Neural crest cell (in vitro differentiated cells): ENCODE data around the gene GAK. TPM values are rescaled to one million over a fixed set of nuclear protein-coding genes. Genes with fewer than 3 reads are reported as not detected.

Experiments used
- DNase-seq: peaks from one replicate; pipeline ENCODE4 v3.0.0; 2021; ENCODE audit warnings: low read depth, mixed read lengths, low spot score
- H3K27ac Mint-ChIP-seq: one replicate; pipeline ENCODE4 v1.8.0; 2021; ENCODE audit warnings: mild to moderate bottlenecking, mixed read lengths; ENCODE audit not compliant: unreplicated experiment
- H3K27me3 Mint-ChIP-seq: 2 replicates; pipeline ENCODE4 v1.8.0; 2021; ENCODE audit warnings: low read depth, mild to moderate bottlenecking, mixed read lengths
- H3K36me3 Mint-ChIP-seq: 2 replicates; pipeline ENCODE4 v1.8.0; 2021; ENCODE audit warnings: low read depth, mild to moderate bottlenecking, mixed read lengths
- H3K4me1 Mint-ChIP-seq: 2 replicates; pipeline ENCODE4 v1.8.0; 2021; ENCODE audit warnings: mixed read lengths
- H3K4me3 Mint-ChIP-seq: one replicate; pipeline ENCODE4 v1.8.0; 2021; ENCODE audit warnings: mild to moderate bottlenecking, mixed read lengths
- H3K9me3 Mint-ChIP-seq: 2 replicates; pipeline ENCODE4 v1.8.0; 2021; ENCODE audit warnings: mixed read lengths
- CTCF ChIP-seq: fragments of 200-600 bp; sonication (generic); conservative IDR thresholded peaks from 2 replicates; pipeline ENCODE4 v1.5.0; 2021; ENCODE audit warnings: antibody characterized with exemption, mild to moderate bottlenecking
- total RNA-seq: library from RNA; stranded (reverse); gene quantifications from 2 replicates; pipeline ENCODE4 v1.2.1, GENCODE V29; 2021

Gene GAK
- total RNA-seq, 1 donor from 2014 or later: 87.7 TPM

GRCh38 chr4:835148-836002 lies 96.7 kb downstream of the GAK start:
- no peak for DNase-seq
- Mint-ChIP-seq H3K9me3 (peaks cover 6% of the 10 kb centered on the region), H3K27ac (no peak overlapping the region), H3K4me1 (no peaks in the 10 kb centered on the region), H3K27me3 (no peaks in the 10 kb centered on the region), H3K36me3 (peaks cover 12% of the 10 kb centered on the region), H3K4me3 (no peak overlapping the region)
- TF ChIP-seq CTCF: no peak

- Mint-ChIP-seq H3K9me3 (peaks cover 3% of the 10 kb centered on the region), H3K27ac (no peak overlapping the region), H3K27me3 (peaks cover under 1% of the 10 kb centered on the region), H3K4me1 (no peaks in the 10 kb centered on the region), H3K36me3 (peaks cover 6% of the 10 kb centered on the region), H3K4me3 (no peak overlapping the region)
- no peak for TF ChIP-seq CTCF
- DNase-seq: no peak
Measured at GRCh38 chr4:834368-835147, 97.6 kb downstream of the GAK start.

DNA sequence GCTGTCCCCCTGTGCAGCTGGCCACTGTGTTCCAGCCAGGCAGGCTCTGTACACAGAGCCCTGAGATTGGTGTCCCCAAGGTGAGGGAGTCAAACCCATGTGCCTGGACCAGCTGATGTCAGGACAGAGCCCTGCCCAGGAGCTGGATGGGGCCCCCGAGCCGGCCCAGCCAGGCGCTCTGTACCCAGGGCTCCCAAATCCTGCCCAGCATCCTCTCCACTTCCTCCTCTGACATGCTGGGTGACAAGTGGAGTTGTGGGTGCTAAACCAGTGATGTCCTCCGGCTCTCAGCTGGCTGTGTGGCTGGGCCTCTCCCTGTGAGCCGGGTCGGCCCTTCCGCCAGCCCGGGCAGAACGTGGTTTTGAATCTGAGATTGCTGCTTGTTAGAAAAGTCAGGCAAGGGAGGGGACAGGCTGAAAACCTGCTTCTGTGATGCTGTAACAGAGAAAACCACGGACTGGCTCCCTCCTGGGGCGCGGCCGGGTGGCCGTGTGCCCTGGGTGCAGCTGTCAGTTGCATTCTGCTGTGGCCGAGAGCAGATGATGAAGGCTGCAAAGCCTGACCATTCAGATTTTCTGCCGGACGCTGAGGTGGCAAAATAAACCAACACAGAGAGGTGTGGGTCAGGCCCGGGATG lies 98.3 kb downstream of the GAK start:
- Mint-ChIP-seq H3K27me3 (peaks cover 6% of the 10 kb centered on the region), H3K36me3 (peaks cover 4% of the 10 kb centered on the region), H3K9me3 (peaks cover 2% of the 10 kb centered on the region), H3K4me1 (no peaks in the 10 kb centered on the region), H3K27ac (no peak overlapping the region), H3K4me3 (no peak overlapping the region)
- no peak for TF ChIP-seq CTCF
- DNase-seq: no peak

- DNase-seq: no peak
- H3K36me3 Mint-ChIP-seq: peaks cover 3% of the 10 kb centered on the region
- H3K27ac Mint-ChIP-seq: no peak overlapping the region
- no peak for TF ChIP-seq CTCF
- H3K27me3 Mint-ChIP-seq: peaks cover 13% of the 10 kb centered on the region
- no peaks in the 10 kb centered on the region for H3K9me3 Mint-ChIP-seq
- H3K4me3 Mint-ChIP-seq: no peak overlapping the region
- no peaks in the 10 kb centered on the region for H3K4me1 Mint-ChIP-seq
Measured at GRCh38 chr4:833156-833555, 99.0 kb downstream of the GAK start.

DNA sequence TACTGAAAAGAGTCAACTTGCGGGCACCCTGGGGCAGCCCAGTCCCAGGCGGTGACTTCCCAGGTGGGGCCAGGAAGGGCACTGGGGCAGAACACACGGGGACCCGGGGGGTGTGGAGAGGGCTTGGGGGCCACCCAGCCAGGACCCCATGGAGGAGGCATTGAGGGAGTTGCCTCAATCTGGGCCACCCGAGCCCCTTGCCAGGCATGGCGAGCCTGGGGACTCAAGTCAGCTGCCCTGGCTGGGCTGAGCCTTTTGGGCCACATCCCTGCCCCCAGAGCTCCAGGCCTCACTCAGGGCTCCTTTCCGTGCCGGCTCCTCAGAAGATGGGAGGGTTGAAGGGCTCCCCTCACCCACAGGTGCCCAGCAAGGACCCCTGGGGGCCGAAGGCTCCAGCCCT lies 99.6 kb downstream of the GAK start:
- Mint-ChIP-seq H3K36me3 (no peaks in the 10 kb centered on the region), H3K27ac (no peak overlapping the region), H3K4me3 (no peak overlapping the region), H3K9me3 (no peaks in the 10 kb centered on the region), H3K4me1 (no peaks in the 10 kb centered on the region), H3K27me3 (peaks cover 19% of the 10 kb centered on the region)
- no peak for DNase-seq
- TF ChIP-seq CTCF: no peak
